ENCODE data around the gene PTPN1. TPM values are rescaled to one million over a fixed set of nuclear protein-coding genes. Genes with fewer than 3 reads are reported as not detected.
"Not testable (repeated sequence)": the region's sequence is repeated elsewhere in the genome, so short reads cannot be mapped to it uniquely, and the experiment has no call there.

Gene PTPN1
- total RNA-seq, 2 experiments from 2014 or later = 80.6 to 83.4 TPM

DNA sequence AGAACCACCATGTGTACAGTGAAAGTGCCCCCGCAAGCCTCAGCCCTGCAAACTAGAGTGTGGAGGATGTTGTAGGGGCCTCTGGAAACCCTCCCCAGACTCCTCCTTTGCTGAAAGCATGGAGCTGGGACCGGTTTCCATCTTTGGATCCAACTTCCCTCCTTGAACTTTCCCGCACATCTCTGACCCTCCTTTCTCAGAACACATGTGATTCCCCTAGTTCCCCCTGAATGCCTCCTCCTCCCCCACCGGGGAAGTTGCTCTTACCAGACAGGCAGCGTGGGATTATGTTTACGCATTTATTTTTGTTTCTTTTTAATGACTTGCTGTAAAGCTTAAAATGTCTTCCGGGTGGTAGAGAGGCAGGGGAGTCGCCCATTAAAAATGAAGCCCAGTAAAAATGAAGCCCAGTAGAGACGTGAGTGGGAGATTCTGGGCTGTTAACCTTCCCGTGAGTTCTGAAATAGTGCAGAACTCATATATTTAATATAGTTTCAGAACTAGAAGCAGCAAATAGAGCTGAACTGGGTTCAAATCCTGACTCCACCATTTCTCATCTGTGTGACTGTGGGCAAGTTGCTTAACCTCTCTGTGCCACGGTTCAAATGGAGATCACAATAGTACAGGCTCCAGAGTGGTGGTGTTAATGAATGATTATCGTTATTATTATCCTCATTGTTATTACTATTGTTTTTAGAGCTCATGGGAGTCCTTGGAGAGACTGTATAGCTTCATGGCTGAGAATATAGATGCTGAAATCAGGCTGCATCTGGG is 8.0 kb upstream of the PTPN1 start:
- Mint-ChIP-seq H3K27me3 (no peaks in the 10 kb centered on the region), H3K36me3 (no peaks in the 10 kb centered on the region), H3K4me3 (no peak overlapping the region), H3K27ac (no peak overlapping the region), H3K4me1 (ENCODE audit: low read depth) (peaks cover 8% of the 10 kb centered on the region), H3K9me3 (no peaks in the 10 kb centered on the region)
- no peak for DNase-seq
- intact Hi-C loops (cut with micrococcal nuclease) = no loop called here
- ChIA-PET CTCF (interaction anchor here (0.8 kb wide), 2 partner anchors 71 to 74 kb away, joined by 3 read pairs; no protein-coding TSS in a partner anchor), POLR2A (interaction anchor here (1.3 kb wide), 1 partner anchor 9 kb away, joined by 3 read pairs; no protein-coding TSS in a partner anchor)

DNA sequence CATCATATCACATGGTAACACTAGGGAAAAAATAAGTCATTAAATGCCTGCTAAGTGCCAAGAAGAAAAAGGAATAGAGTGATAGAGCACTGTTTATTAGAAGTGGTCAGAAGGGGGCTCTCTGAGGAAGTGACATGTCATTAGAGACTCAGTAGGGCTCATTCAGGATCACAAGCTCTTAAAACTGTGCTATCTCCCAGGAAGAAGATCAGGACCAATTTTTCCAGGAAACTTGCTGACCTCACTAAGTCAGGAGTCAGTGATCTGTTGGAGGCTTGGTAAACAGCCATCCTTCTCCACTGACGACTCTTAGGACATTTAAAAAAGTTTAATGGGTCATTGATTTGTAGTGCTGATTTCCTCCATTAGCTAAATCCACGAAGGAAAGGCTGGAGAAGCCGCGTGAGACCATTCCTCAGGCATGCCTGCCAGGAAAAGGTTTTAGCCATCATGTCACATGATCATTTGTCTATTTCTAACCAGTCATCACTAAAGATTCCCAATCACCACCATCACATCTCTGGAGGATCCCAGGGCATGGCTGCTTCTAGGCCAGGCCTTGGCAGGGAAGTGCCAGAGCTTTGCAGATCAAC is 5.9 kb upstream of the PTPN1 start:
- Mint-ChIP-seq H3K27ac (no peak overlapping the region), H3K4me1 (ENCODE audit: low read depth) (peaks cover 12% of the 10 kb centered on the region), H3K36me3 (no peaks in the 10 kb centered on the region), H3K4me3 (no peak overlapping the region), H3K27me3 (no peaks in the 10 kb centered on the region), H3K9me3 (no peaks in the 10 kb centered on the region)
- POLR2A ChIA-PET = interaction anchor here (1.7 kb wide), 1 partner anchor 11 kb away, joined by 5 read pairs; no protein-coding TSS in a partner anchor
- intact Hi-C loops (cut with micrococcal nuclease) = no loop called here
- DNase-seq = no peak
- CTCF ChIA-PET = interaction anchor here (1.0 to 1.6 kb wide), 4 partner anchors 66 to 84 kb away, joined by 3 to 8 read pairs (median 5); no protein-coding TSS in a partner anchor

DNA sequence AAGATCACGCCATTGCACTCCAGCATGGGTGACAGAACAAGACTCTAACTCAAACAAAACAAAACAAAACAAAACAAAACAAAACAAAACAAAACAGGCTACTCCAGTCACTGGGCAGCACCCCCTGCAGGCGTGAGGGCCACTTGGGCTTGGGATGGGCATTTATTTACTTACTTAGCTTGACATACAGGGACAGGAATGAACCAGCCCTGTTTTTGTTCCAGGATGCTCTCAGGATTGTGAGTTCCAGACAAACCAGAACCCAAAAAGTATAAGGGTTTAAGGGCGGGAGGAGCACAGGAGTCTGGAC is 4.0 kb upstream of the PTPN1 start:
- intact Hi-C loops (cut with micrococcal nuclease) = no loop called here
- H3K4me1 Mint-ChIP-seq (ENCODE audit: low read depth) = peaks cover 17% of the 10 kb centered on the region
- DNase-seq = no peak
- H3K4me3 Mint-ChIP-seq = no peak overlapping the region
- H3K9me3 Mint-ChIP-seq = no peaks in the 10 kb centered on the region
- H3K36me3 Mint-ChIP-seq = peaks cover 7% of the 10 kb centered on the region
- ChIA-PET CTCF (interaction anchor here (0.9 to 1.7 kb wide), 7 partner anchors 13 to 320 kb away, joined by 3 to 6 read pairs (median 3); no protein-coding TSS in a partner anchor), POLR2A (no interaction called here)
- no peak overlapping the region for H3K27ac Mint-ChIP-seq
- H3K27me3 Mint-ChIP-seq = no peaks in the 10 kb centered on the region

DNA sequence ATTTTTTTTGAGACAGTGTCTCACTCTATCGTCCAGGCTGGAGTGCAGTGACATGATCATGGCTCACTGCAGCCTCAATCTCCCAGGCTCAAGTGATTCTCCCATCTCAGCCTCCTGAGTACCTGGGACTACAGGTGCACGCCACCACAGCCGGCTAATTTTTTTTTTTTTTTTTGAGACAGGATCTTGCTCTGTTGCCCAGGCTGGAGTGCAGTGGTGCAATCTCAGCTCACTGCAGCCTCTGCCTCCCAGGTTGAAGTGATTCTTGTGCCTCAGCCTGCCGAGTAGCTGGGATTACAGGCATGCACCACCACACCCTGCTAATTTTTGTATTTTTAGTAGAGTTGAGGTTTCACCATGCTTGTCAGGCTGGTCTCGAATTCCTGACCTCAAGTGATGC is 2.4 kb upstream of the PTPN1 start:
- DNase-seq; H3K27ac Mint-ChIP-seq; POLR2A ChIA-PET; CTCF ChIA-PET; intact Hi-C loops (cut with micrococcal nuclease); H3K27me3 Mint-ChIP-seq; H3K9me3 Mint-ChIP-seq; H3K4me3 Mint-ChIP-seq: not testable (repeated sequence)
- H3K36me3 Mint-ChIP-seq = peaks cover 13% of the 10 kb centered on the region
- H3K4me1 Mint-ChIP-seq (ENCODE audit: low read depth) = peaks cover 24% of the 10 kb centered on the region

DNA sequence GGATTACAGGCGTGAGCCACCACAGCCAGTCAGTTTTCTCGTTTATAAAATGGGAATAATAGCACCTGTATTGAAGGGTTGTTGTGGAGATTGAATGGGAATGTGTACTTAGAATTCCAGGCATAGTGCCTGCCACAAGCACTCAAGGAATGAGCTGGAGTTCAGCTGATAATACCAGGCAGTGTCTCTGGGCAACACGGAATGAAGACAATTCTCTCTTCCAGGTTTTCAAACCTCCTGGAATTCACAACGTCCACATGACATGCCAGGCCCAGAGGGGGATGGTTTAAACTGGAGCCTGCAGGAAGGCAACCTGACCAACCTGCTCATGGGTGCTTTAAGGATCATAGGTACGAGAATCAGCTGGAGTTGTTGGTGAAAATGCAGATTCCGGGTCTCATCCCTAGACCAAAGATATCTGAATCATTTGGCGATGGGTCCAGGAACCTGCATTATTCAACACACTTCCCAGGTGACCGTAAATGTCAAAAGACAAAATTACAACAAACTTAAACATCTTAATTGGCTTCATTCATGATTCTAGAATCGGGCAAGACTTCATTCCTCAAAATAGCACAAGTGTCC is 1.9 kb upstream of the PTPN1 start:
- intact Hi-C loops (cut with micrococcal nuclease) = no loop called here
- Mint-ChIP-seq H3K36me3 (peaks cover 18% of the 10 kb centered on the region), H3K27me3 (no peaks in the 10 kb centered on the region), H3K27ac (no peak overlapping the region), H3K4me3 (no peak overlapping the region), H3K4me1 (ENCODE audit: low read depth) (peaks cover 29% of the 10 kb centered on the region), H3K9me3 (no peaks in the 10 kb centered on the region)
- ChIA-PET POLR2A (no interaction called here), CTCF (interaction anchor here (1.3 kb wide), 1 partner anchor 15 kb away, joined by 3 read pairs; no protein-coding TSS in a partner anchor)
- no peak for DNase-seq

DNA sequence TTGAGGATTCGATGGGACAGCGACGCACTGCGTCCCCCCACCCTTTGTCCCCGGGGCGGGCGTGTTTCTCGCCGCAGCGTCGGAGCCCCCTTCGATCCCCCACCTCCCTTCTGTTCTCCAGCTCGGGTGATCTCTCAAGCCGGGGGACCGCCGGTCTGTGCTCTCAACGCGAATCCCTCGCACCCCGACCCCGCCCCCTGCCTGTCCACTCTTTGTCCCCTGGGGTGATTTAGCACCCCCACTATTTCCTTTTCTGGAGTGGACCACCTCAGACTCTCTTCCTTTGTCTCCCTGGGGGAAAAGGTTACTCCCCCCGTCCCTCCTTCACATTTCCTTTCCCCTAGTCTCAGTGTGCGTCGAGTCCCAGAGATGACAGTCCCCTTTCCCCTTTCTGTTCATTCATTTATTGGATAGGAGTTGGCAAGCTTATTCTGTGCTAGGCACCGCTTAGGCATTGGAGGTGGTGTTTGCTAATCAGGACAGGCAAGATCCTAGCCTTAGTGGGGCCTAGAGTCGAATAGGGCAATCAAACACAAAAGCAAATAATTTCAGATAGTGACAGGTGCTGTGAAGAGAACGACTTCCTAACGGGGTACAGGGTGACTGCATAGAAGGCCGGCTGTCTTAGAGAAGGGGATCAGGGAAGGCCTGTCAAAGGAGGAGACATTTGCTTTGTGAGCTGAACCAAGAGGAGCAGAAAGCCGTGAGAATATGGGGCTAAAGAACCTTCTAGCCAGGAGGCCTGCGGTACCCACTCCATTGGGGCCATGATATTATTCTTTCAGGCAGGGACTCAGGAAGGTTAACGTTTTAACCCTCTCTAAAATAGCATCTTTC is 741 bp downstream of the PTPN1 start:
- ChIA-PET POLR2A (interaction anchor here (0.6 to 3.7 kb wide), 24 partner anchors 8 to 915 kb away, joined by 3 to 16 read pairs (median 4); partner anchors contain the start of gene CEBPB), CTCF (interaction anchor here (0.6 to 4.1 kb wide), 20 partner anchors 10 to 320 kb away, joined by 3 to 38 read pairs (median 4); no protein-coding TSS in a partner anchor)
- H3K4me1 Mint-ChIP-seq (ENCODE audit: low read depth) = peaks cover 46% of the 10 kb centered on the region
- H3K36me3 Mint-ChIP-seq = peaks cover 30% of the 10 kb centered on the region
- H3K9me3 Mint-ChIP-seq = no peaks in the 10 kb centered on the region
- no peak for DNase-seq
- peak overlapping the region; percentile 87 for H3K27ac Mint-ChIP-seq
- intact Hi-C loops (cut with micrococcal nuclease) = loop anchor here (1.0 to 2.0 kb wide), 6 partner anchors 7 to 320 kb away; partner anchors contain the start of gene CEBPB
- H3K27me3 Mint-ChIP-seq = no peaks in the 10 kb centered on the region
- H3K4me3 Mint-ChIP-seq = peak overlapping the region; percentile 86

DNA sequence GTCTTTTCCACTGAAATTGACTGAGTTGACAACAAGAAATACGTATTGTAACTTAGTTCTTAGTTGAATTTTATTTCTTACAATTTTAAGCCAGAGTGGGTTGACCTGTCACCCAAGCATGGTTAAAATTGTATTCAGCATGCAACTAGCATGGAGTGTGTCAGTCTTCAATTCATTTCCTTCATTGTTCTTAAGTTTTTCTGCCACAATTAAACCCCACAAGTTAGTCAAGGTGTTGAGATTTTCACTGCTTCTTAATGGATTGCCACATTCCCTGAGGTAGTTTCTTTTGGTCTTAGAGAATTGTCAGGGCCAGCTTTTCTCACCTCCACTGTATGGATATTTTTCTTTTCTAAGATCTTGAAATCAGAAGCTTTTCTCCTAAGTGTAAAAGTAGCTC is 2.1 kb downstream of the PTPN1 start:
- DNase-seq = no peak
- CTCF ChIA-PET = interaction anchor here (0.9 to 4.1 kb wide), 12 partner anchors 12 to 123 kb away, joined by 3 to 38 read pairs (median 8); no protein-coding TSS in a partner anchor
- intact Hi-C loops (cut with micrococcal nuclease) = no loop called here
- POLR2A ChIA-PET = interaction anchor here (0.5 to 3.7 kb wide), 12 partner anchors 9 to 321 kb away, joined by 3 to 21 read pairs (median 6); partner anchors contain the start of gene CEBPB
- Mint-ChIP-seq H3K27ac (peak overlapping the region; percentile 98), H3K4me1 (ENCODE audit: low read depth) (peaks cover 58% of the 10 kb centered on the region), H3K4me3 (peak overlapping the region; percentile 86), H3K27me3 (no peaks in the 10 kb centered on the region), H3K36me3 (peaks cover 36% of the 10 kb centered on the region), H3K9me3 (no peaks in the 10 kb centered on the region)

DNA sequence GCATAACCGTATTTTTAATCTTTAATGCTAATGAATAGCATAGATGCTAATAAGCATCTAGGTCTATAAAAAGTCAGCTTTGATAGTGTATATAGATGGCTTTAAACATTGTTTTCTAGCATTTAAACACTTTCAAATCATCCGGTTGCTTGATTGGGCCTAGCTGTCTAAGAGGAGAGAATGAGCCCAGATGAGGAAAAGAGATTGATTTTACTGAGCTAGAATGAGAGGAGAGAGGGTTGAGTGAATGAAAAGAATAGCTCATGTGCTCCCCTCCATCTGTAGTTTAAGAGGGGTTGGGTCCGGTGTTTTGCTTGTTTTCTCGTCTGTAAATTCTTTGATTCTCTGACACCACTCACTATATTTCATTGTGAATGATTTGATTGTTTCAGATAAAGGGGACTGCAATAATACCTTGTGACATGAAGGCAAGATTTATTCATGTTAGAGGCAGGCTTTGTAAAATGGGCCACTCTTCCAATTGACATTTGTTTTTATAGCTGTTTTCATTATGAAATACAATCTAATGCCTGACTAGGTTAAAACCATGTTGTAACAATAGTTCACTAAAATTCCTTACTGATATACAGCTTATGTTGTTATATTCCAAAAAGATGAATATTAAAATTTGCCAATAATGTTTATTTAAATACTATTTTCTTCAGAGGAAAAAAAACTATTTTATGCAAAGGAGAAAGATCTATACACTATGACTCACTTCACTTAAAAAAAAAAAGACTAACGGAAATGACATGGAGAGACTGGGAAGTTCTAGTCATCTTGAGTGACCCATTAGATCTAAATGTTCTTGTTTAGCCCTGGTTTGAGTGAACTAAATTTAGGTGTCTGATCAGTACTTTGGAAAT is 3.2 kb downstream of the PTPN1 start:
- no peak for DNase-seq
- no peaks in the 10 kb centered on the region for H3K27me3 Mint-ChIP-seq
- peaks cover 69% of the 10 kb centered on the region for H3K4me1 Mint-ChIP-seq (ENCODE audit: low read depth)
- peak overlapping the region; percentile 86 for H3K4me3 Mint-ChIP-seq
- H3K9me3 Mint-ChIP-seq = no peaks in the 10 kb centered on the region
- intact Hi-C loops (cut with micrococcal nuclease) = no loop called here
- peaks cover 38% of the 10 kb centered on the region for H3K36me3 Mint-ChIP-seq
- peak overlapping the region; percentile 98 for H3K27ac Mint-ChIP-seq
- ChIA-PET CTCF (interaction anchor here (0.9 to 4.1 kb wide), 12 partner anchors 13 to 122 kb away, joined by 3 to 38 read pairs (median 7); no protein-coding TSS in a partner anchor), POLR2A (interaction anchor here (1.0 to 3.7 kb wide), 9 partner anchors 8 to 322 kb away, joined by 3 to 21 read pairs (median 4); partner anchors contain the start of gene CEBPB)

DNA sequence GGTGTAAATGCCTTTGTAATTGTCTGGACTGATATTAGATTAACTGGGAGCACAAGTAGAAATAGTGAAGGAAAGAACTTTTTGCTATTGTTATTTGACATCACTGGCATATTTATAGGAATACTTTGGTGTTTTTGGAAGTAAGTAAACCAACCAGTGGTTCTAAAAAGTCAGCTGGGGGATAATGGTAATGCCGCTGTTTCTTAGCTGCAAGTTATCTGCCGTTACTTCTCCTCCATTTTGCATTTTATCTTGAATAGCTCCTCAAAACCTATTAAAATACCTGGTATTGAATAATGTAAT is 3.8 kb downstream of the PTPN1 start:
- Mint-ChIP-seq H3K9me3 (no peaks in the 10 kb centered on the region), H3K27ac (peak overlapping the region; percentile 98), H3K4me1 (ENCODE audit: low read depth) (peaks cover 71% of the 10 kb centered on the region), H3K4me3 (peak overlapping the region; percentile 86), H3K27me3 (no peaks in the 10 kb centered on the region), H3K36me3 (peaks cover 38% of the 10 kb centered on the region)
- ChIA-PET POLR2A (interaction anchor here (1.3 to 3.5 kb wide), 5 partner anchors 21 to 323 kb away, joined by 3 to 21 read pairs (median 9); partner anchors contain the start of gene CEBPB), CTCF (interaction anchor here (0.9 to 3.6 kb wide), 9 partner anchors 21 to 75 kb away, joined by 3 to 38 read pairs (median 7); no protein-coding TSS in a partner anchor)
- DNase-seq = no peak
- intact Hi-C loops (cut with micrococcal nuclease) = no loop called here

DNA sequence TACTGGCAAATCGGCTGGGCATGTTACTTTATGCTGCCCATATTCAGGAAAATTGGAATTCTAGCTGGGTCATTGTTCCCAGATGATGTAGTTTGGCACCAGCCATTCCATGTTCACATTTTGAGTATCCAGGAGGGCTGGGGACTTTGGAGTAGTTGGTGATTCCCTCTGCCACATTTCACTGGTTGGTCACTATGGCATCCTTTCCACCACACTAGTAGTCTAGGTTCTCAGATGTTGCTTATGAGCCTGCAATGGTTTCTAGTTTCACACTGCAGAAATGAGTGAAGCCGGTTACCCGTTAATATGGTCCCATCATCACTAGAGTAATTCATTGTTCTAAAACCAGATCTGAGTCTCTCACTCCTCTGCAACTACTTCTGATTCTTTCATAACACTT is 4.6 kb downstream of the PTPN1 start:
- Mint-ChIP-seq H3K4me1 (ENCODE audit: low read depth) (peaks cover 74% of the 10 kb centered on the region), H3K36me3 (peaks cover 42% of the 10 kb centered on the region), H3K9me3 (no peaks in the 10 kb centered on the region), H3K27ac (peak overlapping the region; percentile 98), H3K4me3 (peak overlapping the region; percentile 86), H3K27me3 (no peaks in the 10 kb centered on the region)
- POLR2A ChIA-PET = interaction anchor here (0.6 to 3.5 kb wide), 4 partner anchors 21 to 61 kb away, joined by 3 to 21 read pairs (median 10); no protein-coding TSS in a partner anchor
- CTCF ChIA-PET = interaction anchor here (0.8 to 3.2 kb wide), 9 partner anchors 27 to 65 kb away, joined by 3 to 13 read pairs (median 3); no protein-coding TSS in a partner anchor
- peak; percentile 51 for DNase-seq
- intact Hi-C loops (cut with micrococcal nuclease) = no loop called here
